ENCODE measurements around the gene RRP12. TPM values are rescaled to one million over a fixed set of nuclear protein-coding genes. Genes with fewer than 3 reads are reported as not detected.
A peak's percentile ranks its signal among the peaks of the same experiment; 100 is the strongest.

RRP12 gene
- total RNA-seq, 1 donor from 2014 or later, result 21.6 TPM

- no peak for DNase-seq (ENCODE audit: low read depth, low spot score)
Measured at GRCh38 chr10:97319671-97320479, 81.3 kb downstream of the RRP12 start.

GRCh38 chr10:97318772-97319651 lies 82.1 kb downstream of the RRP12 start, which contains the start of gene FRAT1:
TSS of gene FRAT1 (plus strand) at chr10:97319271. CDS start at chr10:97319454, 183 bp downstream.
- DNase-seq (ENCODE audit: low read depth, low spot score), result peak; percentile 62

- no peak for DNase-seq (ENCODE audit: low read depth, low spot score)
Measured at GRCh38 chr10:97314671-97315070, 86.5 kb downstream of the RRP12 start.

GRCh38 chr10:97312897-97313296 lies 88.2 kb downstream of the RRP12 start:
- no peak for DNase-seq (ENCODE audit: low read depth, low spot score)

GRCh38 chr10:97311111-97311626 lies 90.0 kb downstream of the RRP12 start:
- no peak for DNase-seq (ENCODE audit: low read depth, low spot score)

- no peak for DNase-seq (ENCODE audit: low read depth, low spot score)
Measured at GRCh38 chr10:97307866-97308780, 93.0 kb downstream of the RRP12 start.

GRCh38 chr10:97307441-97307840 lies 93.7 kb downstream of the RRP12 start:
- no peak for DNase-seq (ENCODE audit: low read depth, low spot score)

Other genes starting within 250 kb of the RRP12 start
- under 0.01 and 0.04 TPM in 2 replicates for gene SLIT1, start 215.4 kb downstream of the RRP12 start, total RNA-seq
- 12.3 and 18.1 TPM in 2 replicates for gene ARHGAP19, start 108.7 kb downstream of the RRP12 start, total RNA-seq
- gene FRAT1, start 82.1 kb downstream of the RRP12 start, total RNA-seq, result 3.2 and 4.6 TPM in 2 replicates
- 11.0 and 11.9 TPM in 2 replicates for gene FRAT2, start 66.6 kb downstream of the RRP12 start, total RNA-seq
- gene PGAM1, start 24.9 kb upstream of the RRP12 start, total RNA-seq, result 334 and 374 TPM in 2 replicates
- gene EXOSC1, start 44.7 kb upstream of the RRP12 start, total RNA-seq, result 39.3 and 43.8 TPM in 2 replicates
- 35.5 and 50.4 TPM in 2 replicates for gene ZDHHC16, start 44.8 kb upstream of the RRP12 start, total RNA-seq
- 70.7 and 76.8 TPM in 2 replicates for gene MMS19, start 97.1 kb upstream of the RRP12 start, total RNA-seq
- 41.4 and 58.4 TPM in 2 replicates for gene UBTD1, start 97.6 kb upstream of the RRP12 start, total RNA-seq
- gene ANKRD2, start 171.4 kb upstream of the RRP12 start, total RNA-seq, result 0.78 and 1.8 TPM in 2 replicates
- 0.18 and 0.53 TPM in 2 replicates for gene HOGA1, start 183.0 kb upstream of the RRP12 start, total RNA-seq
- not detected in 2 replicates for gene C10orf62, start 188.4 kb upstream of the RRP12 start, total RNA-seq
- 3.9 and 7.1 TPM in 2 replicates for gene MORN4, start 232.2 kb upstream of the RRP12 start, total RNA-seq
- 17.1 and 19.3 TPM in 2 replicates for gene PI4K2A, start 239.3 kb upstream of the RRP12 start, total RNA-seq